ENCODE measurements around the gene IL34.
"Not testable (repeated sequence)": the region's sequence is repeated elsewhere in the genome, so short reads cannot be mapped to it uniquely, and the experiment has no call there.

The IL34 gene

GRCh38 chr16:70656712-70657263 lies 10.4 kb downstream of the IL34 start:
- DNase-seq (ENCODE audit: low read depth in 1 of 2, low spot score in 1 of 2) = no peak

GRCh38 chr16:70657956-70658355 lies 11.6 kb downstream of the IL34 start:
- DNase-seq (ENCODE audit: low read depth in 1 of 2, low spot score in 1 of 2) = no peak

GRCh38 chr16:70658921-70659320 lies 12.6 kb downstream of the IL34 start:
- no peak for DNase-seq (ENCODE audit: low read depth in 1 of 2, low spot score in 1 of 2)

- DNase-seq (ENCODE audit: low read depth in 1 of 2, low spot score in 1 of 2) = no peak
Observed at GRCh38 chr16:70659546-70659945, 13.2 kb downstream of the IL34 start.

GRCh38 chr16:70659953-70660671 lies 13.8 kb downstream of the IL34 start:
- DNase-seq (ENCODE audit: low read depth in 1 of 2, low spot score in 1 of 2) = no peak

- no peak for DNase-seq (ENCODE audit: low read depth in 1 of 2, low spot score in 1 of 2)
Observed at GRCh38 chr16:70660672-70661350, 14.5 kb downstream of the IL34 start.

GRCh38 chr16:70661534-70661917 lies 15.2 kb downstream of the IL34 start:
- DNase-seq (ENCODE audit: low read depth in 1 of 2, low spot score in 1 of 2) = no peak

- DNase-seq (ENCODE audit: low read depth in 1 of 2, low spot score in 1 of 2) = no peak
Observed at GRCh38 chr16:70661918-70662641, 15.7 kb downstream of the IL34 start.

- DNase-seq (ENCODE audit: low read depth in 1 of 2, low spot score in 1 of 2) = no peak
Observed at GRCh38 chr16:70662991-70663523, 16.7 kb downstream of the IL34 start.

GRCh38 chr16:70663524-70664324 lies 17.4 kb downstream of the IL34 start:
- no peak for DNase-seq (ENCODE audit: low read depth in 1 of 2, low spot score in 1 of 2)

- no peak for DNase-seq (ENCODE audit: low read depth in 1 of 2, low spot score in 1 of 2)
Observed at GRCh38 chr16:70664325-70665112, 18.2 kb downstream of the IL34 start.

- DNase-seq (ENCODE audit: low read depth in 1 of 2, low spot score in 1 of 2) = no peak
Observed at GRCh38 chr16:70665113-70665694, 18.8 kb downstream of the IL34 start.

GRCh38 chr16:70665806-70666735 lies 19.7 kb downstream of the IL34 start:
- no peak for DNase-seq (ENCODE audit: low read depth in 1 of 2, low spot score in 1 of 2)

GRCh38 chr16:70670175-70670574 lies 23.8 kb downstream of the IL34 start:
- no peak for DNase-seq (ENCODE audit: low read depth in 1 of 2, low spot score in 1 of 2)

- DNase-seq (ENCODE audit: low read depth in 1 of 2, low spot score in 1 of 2) = not testable (repeated sequence)
Observed at GRCh38 chr16:70670938-70671337, 24.6 kb downstream of the IL34 start.

- no peak for DNase-seq (ENCODE audit: low read depth in 1 of 2, low spot score in 1 of 2)
Observed at GRCh38 chr16:70674221-70675014, 28.1 kb downstream of the IL34 start.

GRCh38 chr16:70675851-70676513 lies 29.6 kb downstream of the IL34 start:
- DNase-seq (ENCODE audit: low read depth in 1 of 2, low spot score in 1 of 2) = no peak
